GM12892 (cell line): ENCODE measurements around the gene CEBPG.

Source experiments
- DNase-seq: peaks from one replicate; pipeline ENCODE4 v3.0.0; 2011; ENCODE audit not compliant: insufficient read length
- FAIRE-seq: peaks from 2 replicates; lab custom pipeline; 2011; peaks lifted over from hg19 to GRCh38; lab: Jason Lieb, UNC
- POLR2A ChIP-seq: IDR thresholded peaks from 2 replicates; pipeline ENCODE4 v1.6.1; 2011; ENCODE audit warnings: low read depth, low read length, control low read depth
- POLR2AphosphoS5 ChIP-seq: IDR thresholded peaks from 2 replicates; pipeline ENCODE4 v1.6.1; 2011; ENCODE audit warnings: low read depth, low read length, control low read depth
- TAF1 ChIP-seq: IDR thresholded peaks from 2 replicates; pipeline ENCODE4 v1.6.1; 2011; ENCODE audit warnings: low read depth, mild to moderate bottlenecking, control low read depth, low read length, borderline replicate concordance

CEBPG gene

GRCh38 chr19:33340991-33341390 is 32.5 kb upstream of the CEBPG start:
- no peak for TF ChIP-seq POLR2AphosphoS5
- no peak for TF ChIP-seq POLR2A
- TF ChIP-seq TAF1 = no peak

GRCh38 chr19:33343301-33343700 is 30.2 kb upstream of the CEBPG start:
- TF ChIP-seq TAF1 (no peak), POLR2AphosphoS5 (no peak), POLR2A (no peak)
- DNase-seq = no peak
- no peak for FAIRE-seq

More at GRCh38 chr19:33340991-33341390, 32.5 kb upstream of the CEBPG start:
- DNase-seq (no peak), FAIRE-seq (no peak)

GRCh38 chr19:33343859-33344572 is 29.5 kb upstream of the CEBPG start:
- DNase-seq (no peak), FAIRE-seq (no peak)
- TF ChIP-seq POLR2AphosphoS5 (no peak), TAF1 (no peak), POLR2A (no peak)

GRCh38 chr19:33344573-33344925 is 29.0 kb upstream of the CEBPG start:
- TF ChIP-seq TAF1 = no peak
- TF ChIP-seq POLR2A = no peak
- no peak for TF ChIP-seq POLR2AphosphoS5
- no peak for FAIRE-seq
- no peak for DNase-seq

- DNase-seq (no peak), FAIRE-seq (no peak)
- TF ChIP-seq TAF1 (no peak), POLR2AphosphoS5 (no peak), POLR2A (no peak)
These were observed 28.3 kb upstream of the CEBPG start for GRCh38 chr19:33345163-33345562.

GRCh38 chr19:33346665-33347064 is 26.8 kb upstream of the CEBPG start:
- no peak for DNase-seq
- no peak for FAIRE-seq
- TF ChIP-seq POLR2A (no peak), POLR2AphosphoS5 (no peak)

- FAIRE-seq (no peak), DNase-seq (no peak)
- TF ChIP-seq POLR2A (no peak), POLR2AphosphoS5 (no peak), TAF1 (no peak)
These were observed 26.2 kb upstream of the CEBPG start for GRCh38 chr19:33347300-33347699.

GRCh38 chr19:33348301-33349010 is 25.1 kb upstream of the CEBPG start:
- DNase-seq = no peak
- FAIRE-seq = no peak
- TF ChIP-seq TAF1 (no peak), POLR2A (no peak), POLR2AphosphoS5 (no peak)

- TF ChIP-seq POLR2AphosphoS5 (no peak), TAF1 (no peak), POLR2A (no peak)
- DNase-seq = no peak
These were observed 23.9 kb upstream of the CEBPG start for GRCh38 chr19:33349319-33350289.

GRCh38 chr19:33350538-33351309 is 22.8 kb upstream of the CEBPG start:
- FAIRE-seq = no peak
- no peak for DNase-seq
- TF ChIP-seq POLR2A (no peak), POLR2AphosphoS5 (no peak), TAF1 (no peak)

More at GRCh38 chr19:33349319-33350289, 23.9 kb upstream of the CEBPG start:
- FAIRE-seq = no peak

- no peak for FAIRE-seq
- no peak for TF ChIP-seq POLR2A
- TF ChIP-seq TAF1 = no peak
- no peak for DNase-seq
These were observed 18.0 kb upstream of the CEBPG start for GRCh38 chr19:33355535-33355934.

GRCh38 chr19:33357556-33357955 is 16.0 kb upstream of the CEBPG start:
- TF ChIP-seq POLR2AphosphoS5 (no peak), POLR2A (no peak), TAF1 (no peak)
- no peak for FAIRE-seq

More at GRCh38 chr19:33357556-33357955, 16.0 kb upstream of the CEBPG start:
- DNase-seq = no peak
